B cell (primary cell): Measurements from ENCODE around the gene CFAP210. TPM values are rescaled to one million over a fixed set of nuclear protein-coding genes. Genes with fewer than 3 reads are reported as not detected.

Experiments
- ATAC-seq: fragments of 200-7000 bp; cut with Tn5 transposase; one replicate; pipeline ENCODE4 v1.10.0; 2021; ENCODE audit warnings: low read depth, mild to moderate bottlenecking, moderate number of reproducible peaks, moderate library complexity
- CTCF ChIA-PET: fragments of 350-600 bp; sonication (Branson Sonifier 250); formaldehyde crosslinking; loops from one replicate; lab custom pipeline; 2021; ENCODE audit warnings: antibody characterized with exemption, inconsistent platforms; lab: Charles Lee
- POLR2A ChIA-PET: fragments of 350-600 bp; sonication (Branson Sonifier 250); formaldehyde crosslinking; loops from one replicate; lab custom pipeline; 2021; ENCODE audit warnings: antibody characterized with exemption; lab: Charles Lee
- DNase-seq: peaks from one replicate; pipeline ENCODE4 v3.0.0; 2013
- H2AFZ ChIP-seq: 2 replicates; pipeline ENCODE4 v1.6.1; 2012; ENCODE audit warnings: mild to moderate bottlenecking, low read depth, low read length; ENCODE audit not compliant: insufficient read depth, poor library complexity, severe bottlenecking
- H3K27ac ChIP-seq, 2 donors: 1 replicate in 1 of 2; 2 replicates in 1 of 2; pipeline ENCODE4 v1.5.1; 2012 to 2013; ENCODE audit warnings: low read length in 2 of 2, mild to moderate bottlenecking in 2 of 2, moderate library complexity in 1 of 2
- H3K27me3 ChIP-seq, 4 experiments: fragments of 200-600 bp in 1 of 4; sonication (generic) in 1 of 4; replicated peaks in 1 of 4; 1 replicate in 2 of 4; 2 replicates in 2 of 4; pipeline versions ENCODE4 v1.6.1 to v1.7.0; 2013 to 2016; ENCODE audit warnings: low read length in 3 of 4, mild to moderate bottlenecking in 2 of 4, mixed read lengths in 1 of 4, moderate library complexity in 1 of 4; ENCODE audit not compliant: insufficient read depth in 4 of 4, control insufficient read depth in 3 of 4; ENCODE audit errors: control extremely low read depth in 1 of 4
- H3K36me3 ChIP-seq, 2 experiments: replicated peaks in 1 of 2; 1 replicate in 1 of 2; 2 replicates in 1 of 2; pipeline versions ENCODE4 v1.6.1 to v1.7.1; 2013; ENCODE audit warnings: low read length in 1 of 2; ENCODE audit not compliant: insufficient read depth in 2 of 2, control insufficient read depth in 1 of 2; ENCODE audit errors: control extremely low read depth in 1 of 2, extremely low read depth in 1 of 2
- H3K4me1 ChIP-seq, 2 donors: fragments of 200-600 bp in 1 of 2; sonication (generic) in 1 of 2; 1 replicate in 1 of 2; 2 replicates in 1 of 2; pipeline versions ENCODE4 v1.5.1 to v1.6.1; 2013 to 2017; ENCODE audit warnings: low read length in 2 of 2; ENCODE audit not compliant: control insufficient read depth in 2 of 2, insufficient read depth in 2 of 2
- H3K4me2 ChIP-seq: replicated peaks from 2 replicates; pipeline ENCODE3; 2012; ENCODE audit warnings: mild to moderate bottlenecking, low read depth, low read length; ENCODE audit not compliant: poor library complexity, severe bottlenecking
- H3K4me3 ChIP-seq, 5 experiments: fragments of 200-600 bp in 1 of 5; sonication (generic) in 1 of 5; 1 replicate in 3 of 5; 2 replicates in 2 of 5; pipeline versions ENCODE4 v1.5.1 to v1.7.0; 2011 to 2016; ENCODE audit warnings: low read length in 4 of 5, mild to moderate bottlenecking in 4 of 5, low read depth in 2 of 5, control low read depth in 1 of 5, moderate library complexity in 1 of 5; ENCODE audit not compliant: insufficient read depth in 1 of 5; ENCODE audit errors: control extremely low read depth in 1 of 5, extremely low read depth in 1 of 5
- H3K79me2 ChIP-seq: fragments of 200-600 bp; sonication (generic); one replicate; pipeline ENCODE4 v1.6.0; 2016; ENCODE audit warnings: low read length; ENCODE audit not compliant: control insufficient read depth, insufficient read depth
- H3K9ac ChIP-seq: fragments of 200-600 bp; sonication (generic); 2 replicates; pipeline ENCODE4 v1.6.1; 2017; ENCODE audit warnings: mild to moderate bottlenecking, low read length, moderate library complexity
- H3K9me3 ChIP-seq, 3 donors: one replicate each; pipeline versions ENCODE4 v1.6.1 to v1.7.1; 2013; ENCODE audit warnings: low read length in 2 of 3; ENCODE audit not compliant: control insufficient read depth in 2 of 3, insufficient read depth in 1 of 3; ENCODE audit errors: control extremely low read depth in 1 of 3
- H4K20me1 ChIP-seq: 2 replicates; pipeline ENCODE4 v1.6.0; 2012; ENCODE audit warnings: mild to moderate bottlenecking, low read length; ENCODE audit not compliant: insufficient read depth, control insufficient read depth, poor library complexity, severe bottlenecking
- H3K27ac Mint-ChIP-seq: one replicate; pipeline ENCODE4 v1.8.0; 2021; ENCODE audit warnings: mixed read lengths
- H3K27me3 Mint-ChIP-seq: one replicate; pipeline ENCODE4 v1.8.0; 2021; ENCODE audit warnings: mixed read lengths
- H3K4me1 Mint-ChIP-seq: one replicate; pipeline ENCODE4 v1.8.0; 2021; ENCODE audit warnings: mixed read lengths
- H3K4me3 Mint-ChIP-seq: one replicate; pipeline ENCODE4 v1.8.0; 2021; ENCODE audit warnings: mixed read lengths
- H3K9me3 Mint-ChIP-seq: one replicate; pipeline ENCODE4 v1.8.0; 2022; ENCODE audit warnings: mixed read lengths; ENCODE audit not compliant: insufficient read depth
- CTCF ChIP-seq: fragments of 200-600 bp; IDR thresholded peaks from one replicate; pipeline ENCODE4 v1.8.0; 2022; ENCODE audit warnings: antibody characterized with exemption, mild to moderate bottlenecking
- EZH2 ChIP-seq: IDR thresholded peaks from 2 replicates; pipeline ENCODE4 v1.6.1; 2012; ENCODE audit warnings: borderline replicate concordance, low read depth, mild to moderate bottlenecking, moderate library complexity, low read length; ENCODE audit not compliant: insufficient read depth, poor library complexity, severe bottlenecking
- WGBS: methylation state at CpG from one replicate; pipeline ENCODE4 v1.1.5; 2013; ENCODE audit warnings: missing lambda C conversion rate; ENCODE audit not compliant: insufficient coverage; 5-methylcytosine and 5-hydroxymethylcytosine counted together
- intact Hi-C: fragments of 100-400 bp; cut with micrococcal nuclease; formaldehyde crosslinking; loops from one replicate; pipeline ENCODE4 v1.10.0; 2022
- polyA plus RNA-seq: library from polyadenylated mRNA; depleted of rRNA; stranded (reverse); fragments of >200 nt; gene quantifications from 2 replicates; pipeline ENCODE4 v1.2.3, GENCODE V29; 2012
- total RNA-seq, 2 donors: library from RNA; stranded (reverse); fragments of 120-200 nt in 1 of 2; gene quantifications; 1 replicate in 1 of 2; 2 replicates in 1 of 2; pipeline versions ENCODE4 v1.2.3 to v1.2.4, GENCODE V29; 2013 to 2022

CFAP210 gene
- total and polyA plus RNA-seq, 2 donors (not counting 1 experiment from before 2014, with no cell fraction given) = not detected

GRCh38 chr2:169663247-169663646 is 31.0 kb downstream of the CFAP210 start:
- no peaks in the 10 kb centered on the region for H3K79me2 ChIP-seq
- TF ChIP-seq CTCF = no peak
- no peak for TF ChIP-seq EZH2
- POLR2A ChIA-PET = no interaction called here
- Mint-ChIP-seq H3K27ac (no peak overlapping the region), H3K27me3 (peaks cover 3% of the 10 kb centered on the region), H3K9me3 (no peaks in the 10 kb centered on the region), H3K4me1 (peaks cover 16% of the 10 kb centered on the region), H3K4me3 (no peak overlapping the region)
- H3K4me1 ChIP-seq = peaks cover 15 to 18% of the 10 kb centered on the region in 2 donors
- no peak overlapping the region for H3K9ac ChIP-seq
- no peak for ATAC-seq
- H3K36me3 ChIP-seq = no peaks in the 10 kb centered on the region
- H3K9me3 ChIP-seq = no peaks in the 10 kb centered on the region
- no peak overlapping the region for H2AFZ ChIP-seq
- H4K20me1 ChIP-seq = no peaks in the 10 kb centered on the region
- H3K27ac ChIP-seq = no peak overlapping the region
- WGBS = 100% methylated on average over 2 of the region's 3 CpGs
- DNase-seq = no peak
- no peaks in the 10 kb centered on the region for H3K27me3 ChIP-seq
- CTCF ChIA-PET = interaction anchor here (0.7 kb wide), 1 partner anchor 430 kb away, joined by 3 read pairs; no protein-coding TSS in a partner anchor
- intact Hi-C loops = no loop called here
- no peak overlapping the region for H3K4me2 ChIP-seq
- no peak overlapping the region for H3K4me3 ChIP-seq

- intact Hi-C loops = no loop called here
- H3K27ac Mint-ChIP-seq = no peak overlapping the region
- H3K9me3 Mint-ChIP-seq = no peaks in the 10 kb centered on the region
- H3K4me3 Mint-ChIP-seq = no peak overlapping the region
- Histone ChIP-seq H3K9me3 (no peaks in the 10 kb centered on the region), H3K36me3 (no peaks in the 10 kb centered on the region), H3K27ac (no peak overlapping the region), H3K4me2 (no peak overlapping the region), H3K27me3 (no peaks in the 10 kb centered on the region), H2AFZ (no peak overlapping the region), H3K79me2 (no peaks in the 10 kb centered on the region), H3K4me1 (peaks cover 15 to 18% of the 10 kb centered on the region in 2 donors), H3K9ac (no peak overlapping the region), H3K4me3 (no peak overlapping the region), H4K20me1 (no peaks in the 10 kb centered on the region)
- POLR2A ChIA-PET = no interaction called here
- TF ChIP-seq EZH2 (no peak), CTCF (no peak)
- no peak for ATAC-seq
- H3K4me1 Mint-ChIP-seq = peaks cover 16% of the 10 kb centered on the region
- 92% methylated on average over 1 of the region's 1 CpG for WGBS
- peaks cover 3% of the 10 kb centered on the region for H3K27me3 Mint-ChIP-seq
- no peak for DNase-seq
- CTCF ChIA-PET = no interaction called here
Measured at GRCh38 chr2:169662744-169663143, 31.5 kb downstream of the CFAP210 start.
